Upper lobe of right lung (tissue), 1 donor: ENCODE results near the gene EFHD1. TPM values are rescaled to one million over a fixed set of nuclear protein-coding genes. Genes with fewer than 3 reads are reported as not detected.

Experiments used
- ATAC-seq: fragments of 200-7000 bp; cut with Tn5 transposase; one replicate; pipeline ENCODE4 v1.9.1; 2020; ENCODE audit warnings: mild to moderate bottlenecking, moderate library complexity
- DNase-seq: peaks from one replicate; pipeline ENCODE4 v3.0.0-alpha.2; 2020
- H3K27ac ChIP-seq: fragments of 200-600 bp; one replicate; pipeline ENCODE4 v1.8.0; 2022
- H3K27me3 ChIP-seq: fragments of 200-600 bp; one replicate; pipeline ENCODE4 v1.8.0; 2022; ENCODE audit warnings: mild to moderate bottlenecking
- H3K36me3 ChIP-seq: fragments of 200-600 bp; one replicate; pipeline ENCODE4 v1.8.0; 2022
- H3K4me1 ChIP-seq: fragments of 200-600 bp; one replicate; pipeline ENCODE4 v1.8.0; 2022
- H3K4me3 ChIP-seq: fragments of 200-600 bp; one replicate; pipeline ENCODE4 v1.8.0; 2022; ENCODE audit warnings: mild to moderate bottlenecking
- H3K9me3 ChIP-seq: fragments of 200-600 bp; one replicate; pipeline ENCODE4 v1.8.0; 2022
- intact Hi-C: fragments of 100-400 bp; cut with DNase I; formaldehyde crosslinking; loops from one replicate; pipeline ENCODE4 v1.11.0; 2022
- total RNA-seq: library from RNA; stranded (reverse); fragmentation: NEBNext Ultra II Directional; extraction: Animal tissue kit (Norgen Biotek cat#: 25700); gene quantifications from one replicate; pipeline ENCODE4 v1.2.1, GENCODE V29; 2021
- TF ChIP-seq, protein P1 (sequence below): fragments of 200-600 bp; IDR thresholded peaks from one replicate; pipeline ENCODE4 v1.8.0; 2022; ENCODE audit warnings: antibody characterized with exemption
- donor health status: DM: no; HTN: yes; CAD: no; lungs with severe emphysema.

The EFHD1 gene
- total RNA-seq, 1 donor from 2014 or later, result 10.7 TPM

- no peak for ATAC-seq
- no peaks in the 10 kb centered on the region for H3K9me3 ChIP-seq
- H3K4me1 ChIP-seq, result no peaks in the 10 kb centered on the region
- no peaks in the 10 kb centered on the region for H3K27me3 ChIP-seq
- intact Hi-C loops, result no loop called here
- no peak overlapping the region for H3K27ac ChIP-seq
- TF ChIP-seq, protein P1, sequence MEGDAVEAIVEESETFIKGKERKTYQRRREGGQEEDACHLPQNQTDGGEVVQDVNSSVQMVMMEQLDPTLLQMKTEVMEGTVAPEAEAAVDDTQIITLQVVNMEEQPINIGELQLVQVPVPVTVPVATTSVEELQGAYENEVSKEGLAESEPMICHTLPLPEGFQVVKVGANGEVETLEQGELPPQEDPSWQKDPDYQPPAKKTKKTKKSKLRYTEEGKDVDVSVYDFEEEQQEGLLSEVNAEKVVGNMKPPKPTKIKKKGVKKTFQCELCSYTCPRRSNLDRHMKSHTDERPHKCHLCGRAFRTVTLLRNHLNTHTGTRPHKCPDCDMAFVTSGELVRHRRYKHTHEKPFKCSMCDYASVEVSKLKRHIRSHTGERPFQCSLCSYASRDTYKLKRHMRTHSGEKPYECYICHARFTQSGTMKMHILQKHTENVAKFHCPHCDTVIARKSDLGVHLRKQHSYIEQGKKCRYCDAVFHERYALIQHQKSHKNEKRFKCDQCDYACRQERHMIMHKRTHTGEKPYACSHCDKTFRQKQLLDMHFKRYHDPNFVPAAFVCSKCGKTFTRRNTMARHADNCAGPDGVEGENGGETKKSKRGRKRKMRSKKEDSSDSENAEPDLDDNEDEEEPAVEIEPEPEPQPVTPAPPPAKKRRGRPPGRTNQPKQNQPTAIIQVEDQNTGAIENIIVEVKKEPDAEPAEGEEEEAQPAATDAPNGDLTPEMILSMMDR, result no peak
- no peaks in the 10 kb centered on the region for H3K36me3 ChIP-seq
- DNase-seq, result no peak
- no peak overlapping the region for H3K4me3 ChIP-seq
Measured at GRCh38 chr2:232655392-232655791, 22.0 kb downstream of the EFHD1 start.

DNA sequence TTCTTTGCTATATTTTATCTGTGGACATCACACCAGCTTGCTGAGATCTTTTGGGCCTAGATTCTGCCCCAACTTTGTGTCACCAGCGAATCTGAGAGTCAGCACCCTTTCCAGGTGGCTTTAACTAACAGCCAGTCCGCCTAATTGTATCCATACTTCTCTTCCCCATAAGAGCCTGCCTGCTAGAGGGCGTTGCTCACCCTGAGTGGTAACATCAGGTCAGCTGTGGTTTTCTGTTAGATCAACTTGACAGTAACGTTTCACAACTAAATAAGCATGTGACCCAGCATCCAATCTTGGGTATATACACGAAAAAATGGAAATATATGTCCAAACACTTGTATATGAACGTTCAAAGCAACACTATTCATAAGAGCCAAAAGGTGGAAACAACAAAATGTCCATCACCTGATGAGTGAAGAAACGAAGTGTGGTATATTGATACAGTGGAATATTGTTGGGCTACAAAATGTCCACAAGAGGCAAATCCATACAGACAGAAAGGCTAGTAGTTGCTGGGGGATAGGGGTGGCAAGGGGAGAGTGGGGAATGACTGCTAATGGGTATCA is 24.9 kb downstream of the EFHD1 start:
- TF ChIP-seq, protein P1, result no peak
- H3K4me1 ChIP-seq, result no peaks in the 10 kb centered on the region
- H3K9me3 ChIP-seq, result no peaks in the 10 kb centered on the region
- intact Hi-C loops, result no loop called here
- no peak overlapping the region for H3K27ac ChIP-seq
- DNase-seq (no peak), ATAC-seq (peak; percentile 27)
- no peaks in the 10 kb centered on the region for H3K27me3 ChIP-seq
- no peak overlapping the region for H3K4me3 ChIP-seq
- no peaks in the 10 kb centered on the region for H3K36me3 ChIP-seq

GRCh38 chr2:232659359-232659758 is 26.0 kb downstream of the EFHD1 start:
- TF ChIP-seq, protein P1, result no peak
- intact Hi-C loops, result no loop called here
- Histone ChIP-seq H3K4me1 (no peaks in the 10 kb centered on the region), H3K4me3 (no peak overlapping the region), H3K36me3 (no peaks in the 10 kb centered on the region), H3K9me3 (no peaks in the 10 kb centered on the region), H3K27me3 (no peaks in the 10 kb centered on the region), H3K27ac (no peak overlapping the region)
- ATAC-seq, result no peak
- no peak for DNase-seq

- Histone ChIP-seq H3K27ac (no peak overlapping the region), H3K9me3 (no peaks in the 10 kb centered on the region), H3K4me1 (no peaks in the 10 kb centered on the region), H3K27me3 (no peaks in the 10 kb centered on the region), H3K36me3 (no peaks in the 10 kb centered on the region), H3K4me3 (no peak overlapping the region)
- intact Hi-C loops, result no loop called here
- TF ChIP-seq, protein P1, result no peak
- DNase-seq, result no peak
- no peak for ATAC-seq
Measured at GRCh38 chr2:232662486-232663260, 29.3 kb downstream of the EFHD1 start.

DNA sequence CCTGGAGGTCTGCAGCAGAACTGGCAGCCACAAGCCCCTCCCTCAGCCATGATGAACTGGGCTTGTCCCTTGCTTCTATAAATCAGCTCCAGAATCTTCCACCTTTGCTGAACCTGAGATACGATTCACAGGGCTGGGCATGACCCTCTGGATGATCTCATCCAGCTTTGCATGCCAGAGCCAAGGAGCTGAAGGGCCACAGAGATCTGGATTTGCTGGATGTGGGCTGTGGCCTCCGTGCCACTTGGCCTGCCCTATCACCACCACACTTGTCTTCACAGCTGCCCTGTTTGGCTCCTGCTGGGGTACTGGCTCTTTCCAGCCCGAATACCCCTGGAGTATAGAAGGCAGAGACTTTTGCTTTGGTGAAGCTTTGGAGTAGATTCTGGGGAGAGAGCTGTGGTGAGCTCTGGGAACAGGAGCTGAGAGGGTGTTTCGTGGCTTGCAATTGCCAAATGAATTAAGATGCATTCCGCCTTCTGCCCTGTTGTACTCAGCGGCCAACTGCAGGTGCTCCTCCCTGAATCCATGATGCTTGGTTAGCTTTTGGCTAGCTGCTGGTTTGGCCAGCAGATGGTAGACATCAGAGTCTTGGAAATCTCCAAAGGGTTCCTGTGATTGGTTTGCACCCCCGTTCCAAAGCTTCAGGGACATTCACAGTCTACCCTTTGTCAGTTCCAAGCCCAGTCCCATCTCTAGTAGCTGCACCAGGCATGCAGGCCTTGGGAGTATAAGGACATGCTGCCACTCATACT is 32.8 kb downstream of the EFHD1 start:
- intact Hi-C loops, result no loop called here

More for the DNA sequence above, 32.8 kb downstream of the EFHD1 start:
- Histone ChIP-seq H3K4me1 (no peaks in the 10 kb centered on the region), H3K4me3 (no peak overlapping the region), H3K36me3 (no peaks in the 10 kb centered on the region), H3K27ac (no peak overlapping the region), H3K27me3 (no peaks in the 10 kb centered on the region), H3K9me3 (no peaks in the 10 kb centered on the region)
- ATAC-seq (no peak), DNase-seq (no peak)
- TF ChIP-seq, protein P1, result no peak
